ENCODE results near the gene PRKCE. TPM values are rescaled to one million over a fixed set of nuclear protein-coding genes. Genes with fewer than 3 reads are reported as not detected.

Gene PRKCE
- polyA plus RNA-seq, 2 donors: 2.6 to 2.9 TPM

DNA sequence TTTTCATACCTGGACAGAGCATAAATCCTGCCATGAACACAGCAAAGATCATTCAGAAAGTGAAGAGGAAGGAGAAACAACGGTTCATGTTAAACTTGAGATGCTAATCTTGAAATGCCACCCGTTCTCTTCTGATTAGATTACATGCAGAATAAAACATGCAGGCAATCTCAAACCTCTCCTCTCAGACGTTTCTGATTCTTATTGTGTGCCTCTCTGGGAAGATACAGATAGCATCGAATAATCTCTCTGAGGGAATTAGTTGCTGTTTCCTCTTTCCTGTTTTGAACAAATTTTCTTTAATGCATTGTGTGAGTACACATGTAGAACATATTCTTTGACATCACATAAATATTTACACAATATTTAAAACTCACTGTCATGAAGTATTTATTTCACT lies 313.4 kb downstream of the PRKCE start:
- no peaks in the 10 kb centered on the region for H3K27me3 ChIP-seq (ENCODE audit: control insufficient read depth in 1 of 2, insufficient read depth in 2 of 2, low read length in 2 of 2)
- no peak overlapping the region for H3K4me3 ChIP-seq (ENCODE audit: low read depth in 1 of 2, low read length in 2 of 2)
- H3K36me3 ChIP-seq (ENCODE audit: control insufficient read depth in 2 of 2, insufficient read depth in 2 of 2, low read length in 1 of 2): no peaks in the 10 kb centered on the region
- WGBS, 2 donors: 28 to 33% methylated on average over 4 of the region's 4 CpGs
- H3K9me3 ChIP-seq (ENCODE audit: control insufficient read depth in 2 of 2, insufficient read depth in 1 of 2, low read depth in 1 of 2, low read length in 1 of 2): no peaks in the 10 kb centered on the region
- H3K27ac ChIP-seq (ENCODE audit: low read depth in 2 of 2, low read length in 1 of 2): no peak overlapping the region
- peaks cover 0 to 10% of the 10 kb centered on the region in 2 donors for H3K4me1 ChIP-seq (ENCODE audit: control insufficient read depth in 2 of 2, insufficient read depth in 2 of 2, low read length in 1 of 2)

DNA sequence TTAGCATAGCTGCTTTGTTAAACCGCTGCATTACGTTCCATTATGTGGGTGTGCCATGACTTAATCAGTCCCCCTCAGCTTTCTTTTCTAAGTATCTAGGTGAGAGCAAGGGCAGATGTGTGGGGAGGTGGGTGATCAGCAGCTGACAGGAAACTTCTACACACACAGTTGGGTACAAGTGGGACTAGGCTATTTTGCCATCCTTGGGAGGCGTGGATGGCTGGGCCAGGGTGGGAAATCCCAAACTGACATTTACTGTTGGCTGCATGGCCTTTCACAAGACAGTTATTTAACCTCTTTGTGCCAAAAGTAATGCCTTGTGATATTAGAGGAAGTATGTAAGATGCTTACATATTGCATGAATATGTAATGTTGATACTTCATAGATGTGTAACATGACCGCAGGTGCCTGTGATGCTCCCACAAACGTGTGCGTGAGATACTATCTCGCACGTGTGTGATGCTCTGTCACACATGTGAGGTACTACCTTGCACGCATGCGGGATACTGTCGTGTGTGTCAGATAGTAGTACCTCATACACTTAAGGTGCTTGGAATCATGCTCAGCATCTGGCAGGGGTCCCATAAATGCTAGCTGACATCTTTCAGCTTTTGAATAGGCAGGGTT lies 314.5 kb downstream of the PRKCE start:
- peaks cover 0 to 10% of the 10 kb centered on the region in 2 donors for H3K4me1 ChIP-seq (ENCODE audit: control insufficient read depth in 2 of 2, insufficient read depth in 2 of 2, low read length in 1 of 2)

DNA sequence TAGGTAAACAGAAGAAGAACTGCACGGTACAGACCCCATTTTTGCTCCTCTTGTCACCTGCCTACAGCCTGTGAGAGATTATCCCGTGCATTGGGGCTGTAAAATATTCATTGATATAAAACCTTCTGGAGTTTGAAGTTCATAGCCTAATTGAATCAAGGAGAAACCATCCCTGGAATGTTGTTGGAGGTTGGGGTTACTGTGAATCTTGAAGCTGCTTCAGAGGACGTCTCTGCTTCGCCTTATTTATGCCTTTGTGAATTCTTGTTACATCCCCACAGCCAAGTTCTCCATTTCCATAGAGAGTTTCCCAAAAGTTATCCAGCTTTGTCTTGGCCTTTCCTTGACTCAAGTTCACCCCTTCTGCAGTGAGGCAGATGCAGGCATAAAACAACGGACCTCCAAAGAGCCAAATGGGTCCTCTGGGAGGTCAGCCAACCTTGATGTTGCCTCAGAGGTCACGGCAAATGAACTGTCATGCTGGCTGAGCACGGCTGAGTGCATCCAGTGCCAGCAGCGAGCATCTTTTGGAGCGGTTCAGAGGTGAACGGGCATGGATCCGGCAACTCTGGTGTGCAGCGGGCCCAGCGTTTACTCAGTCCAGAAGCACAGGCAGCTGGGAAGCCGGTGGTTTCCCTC lies 317.6 kb downstream of the PRKCE start:
- Histone ChIP-seq H3K36me3 (ENCODE audit: control insufficient read depth in 2 of 2, insufficient read depth in 2 of 2, low read length in 1 of 2) (no peaks in the 10 kb centered on the region), H3K4me3 (ENCODE audit: low read depth in 1 of 2, low read length in 2 of 2) (no peak overlapping the region), H3K27me3 (ENCODE audit: control insufficient read depth in 1 of 2, insufficient read depth in 2 of 2, low read length in 2 of 2) (no peaks in the 10 kb centered on the region), H3K9me3 (ENCODE audit: control insufficient read depth in 2 of 2, insufficient read depth in 1 of 2, low read depth in 1 of 2, low read length in 1 of 2) (no peaks in the 10 kb centered on the region), H3K27ac (ENCODE audit: low read depth in 2 of 2, low read length in 1 of 2) (no peak overlapping the region), H3K4me1 (ENCODE audit: control insufficient read depth in 2 of 2, insufficient read depth in 2 of 2, low read length in 1 of 2) (peaks cover 0 to 4% of the 10 kb centered on the region in 2 donors)
- WGBS, 2 donors: 79 to 82% methylated on average over 14 of the region's 14 CpGs

More for the DNA sequence above, 314.5 kb downstream of the PRKCE start:
- Histone ChIP-seq H3K4me3 (ENCODE audit: low read depth in 1 of 2, low read length in 2 of 2) (no peak overlapping the region), H3K27ac (ENCODE audit: low read depth in 2 of 2, low read length in 1 of 2) (no peak overlapping the region), H3K36me3 (ENCODE audit: control insufficient read depth in 2 of 2, insufficient read depth in 2 of 2, low read length in 1 of 2) (no peaks in the 10 kb centered on the region), H3K27me3 (ENCODE audit: control insufficient read depth in 1 of 2, insufficient read depth in 2 of 2, low read length in 2 of 2) (no peaks in the 10 kb centered on the region), H3K9me3 (ENCODE audit: control insufficient read depth in 2 of 2, insufficient read depth in 1 of 2, low read depth in 1 of 2, low read length in 1 of 2) (no peaks in the 10 kb centered on the region)
- WGBS, 2 donors: 94 to 95% methylated on average over 11 of the region's 11 CpGs

DNA sequence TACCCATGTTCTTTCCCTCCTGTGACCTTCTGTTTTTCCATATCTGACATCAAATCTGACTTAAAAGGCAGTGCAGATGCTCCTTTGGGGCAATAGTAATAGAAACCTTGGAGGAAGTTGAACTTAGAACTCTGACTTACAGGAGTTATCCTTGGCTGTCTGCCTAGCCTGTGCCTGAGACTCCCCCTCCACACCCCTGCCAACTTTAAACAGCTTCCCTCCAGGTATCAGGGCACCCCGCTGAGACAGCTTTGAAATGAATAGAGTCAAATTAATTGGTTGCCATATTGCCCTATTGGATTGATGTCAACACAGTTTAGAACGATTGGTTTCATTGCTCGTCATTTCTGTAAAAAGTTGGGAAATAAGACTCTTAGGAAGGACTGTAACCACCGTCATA lies 322.0 kb downstream of the PRKCE start:
- Histone ChIP-seq H3K36me3 (ENCODE audit: control insufficient read depth in 2 of 2, insufficient read depth in 2 of 2, low read length in 1 of 2) (no peaks in the 10 kb centered on the region), H3K4me1 (ENCODE audit: control insufficient read depth in 2 of 2, insufficient read depth in 2 of 2, low read length in 1 of 2) (no peaks in the 10 kb centered on the region), H3K9me3 (ENCODE audit: control insufficient read depth in 2 of 2, insufficient read depth in 1 of 2, low read depth in 1 of 2, low read length in 1 of 2) (no peaks in the 10 kb centered on the region), H3K27ac (ENCODE audit: low read depth in 2 of 2, low read length in 1 of 2) (no peak overlapping the region), H3K27me3 (ENCODE audit: control insufficient read depth in 1 of 2, insufficient read depth in 2 of 2, low read length in 2 of 2) (no peaks in the 10 kb centered on the region), H3K4me3 (ENCODE audit: low read depth in 1 of 2, low read length in 2 of 2) (no peak overlapping the region)
- WGBS, 2 donors: 85 to 90% methylated on average over 4 of the region's 4 CpGs

DNA sequence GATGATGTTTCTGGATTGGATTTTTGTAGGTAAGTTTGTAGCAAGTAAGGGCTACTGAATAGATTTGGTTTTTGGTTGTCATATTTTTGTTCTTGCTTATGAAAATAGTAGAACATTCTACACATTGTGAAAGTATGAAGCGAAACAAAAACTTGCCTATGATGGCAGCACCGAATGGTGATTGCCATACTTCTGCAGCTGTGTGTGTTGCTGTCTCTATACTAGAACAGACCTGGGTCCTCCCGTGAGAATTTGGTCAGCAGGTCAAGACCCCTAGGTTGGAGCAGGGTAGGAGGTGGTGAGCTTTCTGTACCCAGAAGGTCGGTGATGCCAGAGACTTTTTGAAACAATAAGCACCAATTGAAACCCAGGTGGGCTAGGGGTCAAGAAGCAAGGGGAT lies 322.6 kb downstream of the PRKCE start:
- Histone ChIP-seq H3K9me3 (ENCODE audit: control insufficient read depth in 2 of 2, insufficient read depth in 1 of 2, low read depth in 1 of 2, low read length in 1 of 2) (no peaks in the 10 kb centered on the region), H3K4me3 (ENCODE audit: low read depth in 1 of 2, low read length in 2 of 2) (no peak overlapping the region), H3K27me3 (ENCODE audit: control insufficient read depth in 1 of 2, insufficient read depth in 2 of 2, low read length in 2 of 2) (no peaks in the 10 kb centered on the region), H3K36me3 (ENCODE audit: control insufficient read depth in 2 of 2, insufficient read depth in 2 of 2, low read length in 1 of 2) (no peaks in the 10 kb centered on the region), H3K27ac (ENCODE audit: low read depth in 2 of 2, low read length in 1 of 2) (no peak overlapping the region), H3K4me1 (ENCODE audit: control insufficient read depth in 2 of 2, insufficient read depth in 2 of 2, low read length in 1 of 2) (no peaks in the 10 kb centered on the region)
- 90 to 94% methylated on average over 4 of the region's 4 CpGs for WGBS, 2 donors

DNA sequence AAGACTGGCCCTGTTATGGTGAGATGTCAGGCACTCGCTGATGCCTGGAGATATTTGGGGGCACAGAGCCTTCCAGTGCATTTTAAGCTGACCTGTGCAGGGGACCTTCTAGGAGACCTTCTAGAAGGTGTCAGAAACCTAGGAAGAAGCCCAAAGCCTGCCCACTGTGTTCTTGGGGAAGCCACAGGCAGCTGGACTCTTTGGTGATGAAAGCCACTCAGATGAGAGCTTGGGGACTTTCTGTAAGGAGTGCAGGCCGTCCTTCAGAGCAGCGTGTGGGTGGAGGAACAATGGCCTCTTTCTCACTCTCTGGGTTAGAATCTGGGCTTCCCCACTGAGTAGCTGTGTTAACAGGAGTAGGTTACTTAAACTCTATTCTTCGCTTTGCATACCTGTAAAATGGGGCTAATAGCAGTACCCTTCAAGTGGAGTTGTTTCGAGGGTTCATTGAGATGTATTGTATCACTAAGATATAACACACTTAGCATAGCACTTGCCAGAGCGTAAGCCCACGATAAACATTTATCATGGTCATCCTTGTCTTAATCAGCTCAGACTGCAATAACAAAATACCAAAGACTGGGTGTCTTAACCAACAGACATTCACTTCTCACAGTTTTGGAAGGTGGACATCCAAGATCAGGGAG lies 323.4 kb downstream of the PRKCE start:
- no peaks in the 10 kb centered on the region for H3K36me3 ChIP-seq (ENCODE audit: control insufficient read depth in 2 of 2, insufficient read depth in 2 of 2, low read length in 1 of 2)
- H3K27ac ChIP-seq (ENCODE audit: low read depth in 2 of 2, low read length in 1 of 2): no peak overlapping the region
- no peak overlapping the region for H3K4me3 ChIP-seq (ENCODE audit: low read depth in 1 of 2, low read length in 2 of 2)
- 85 to 91% methylated on average over 7 of the region's 7 CpGs for WGBS, 2 donors
- no peaks in the 10 kb centered on the region for H3K27me3 ChIP-seq (ENCODE audit: control insufficient read depth in 1 of 2, insufficient read depth in 2 of 2, low read length in 2 of 2)
- no peaks in the 10 kb centered on the region for H3K4me1 ChIP-seq (ENCODE audit: control insufficient read depth in 2 of 2, insufficient read depth in 2 of 2, low read length in 1 of 2)
- no peaks in the 10 kb centered on the region for H3K9me3 ChIP-seq (ENCODE audit: control insufficient read depth in 2 of 2, insufficient read depth in 1 of 2, low read depth in 1 of 2, low read length in 1 of 2)

DNA sequence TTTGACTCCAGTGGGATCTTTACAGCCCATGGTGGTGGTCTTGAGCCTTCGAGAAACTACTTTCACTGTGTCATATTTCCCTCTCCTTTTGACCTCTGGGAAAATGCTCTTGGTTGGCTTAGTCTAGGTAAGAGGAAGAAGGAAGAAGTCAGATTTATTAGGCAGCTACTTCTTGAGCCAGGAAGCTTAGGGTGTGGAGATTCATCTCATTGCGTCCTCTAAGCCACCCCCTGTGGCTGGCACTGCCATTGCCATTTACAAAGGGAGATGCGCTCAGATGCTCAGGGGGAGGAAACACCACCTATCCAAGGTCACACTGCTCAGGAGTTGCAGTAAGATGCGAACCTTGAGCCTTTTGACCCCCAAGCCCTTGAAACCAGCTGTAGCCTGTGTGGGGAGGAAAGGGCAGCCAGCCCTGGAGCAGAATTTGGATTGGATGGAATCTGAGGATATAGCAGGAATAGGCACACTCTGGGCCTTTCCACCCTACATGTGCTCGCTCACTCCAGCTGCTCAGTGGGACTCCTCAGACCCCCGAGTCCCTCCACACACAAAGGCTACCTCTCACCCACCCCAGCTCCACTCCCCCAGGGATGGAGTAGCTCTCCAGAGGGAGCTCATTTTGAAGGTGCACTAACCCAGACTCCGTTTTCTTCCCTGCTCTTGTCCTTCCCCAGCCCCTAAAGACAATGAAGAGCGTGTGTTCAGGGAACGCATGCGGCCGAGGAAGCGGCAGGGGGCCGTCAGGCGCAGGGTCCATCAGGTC lies 324.5 kb downstream of the PRKCE start:
- no peaks in the 10 kb centered on the region for H3K36me3 ChIP-seq (ENCODE audit: control insufficient read depth in 2 of 2, insufficient read depth in 2 of 2, low read length in 1 of 2)
- no peaks in the 10 kb centered on the region for H3K27me3 ChIP-seq (ENCODE audit: control insufficient read depth in 1 of 2, insufficient read depth in 2 of 2, low read length in 2 of 2)
- 92 to 94% methylated on average over 14 of the region's 14 CpGs for WGBS, 2 donors
- no peaks in the 10 kb centered on the region for H3K4me1 ChIP-seq (ENCODE audit: control insufficient read depth in 2 of 2, insufficient read depth in 2 of 2, low read length in 1 of 2)
- H3K27ac ChIP-seq (ENCODE audit: low read depth in 2 of 2, low read length in 1 of 2): no peak overlapping the region
- no peak overlapping the region for H3K4me3 ChIP-seq (ENCODE audit: low read depth in 1 of 2, low read length in 2 of 2)
- H3K9me3 ChIP-seq (ENCODE audit: control insufficient read depth in 2 of 2, insufficient read depth in 1 of 2, low read depth in 1 of 2, low read length in 1 of 2): no peaks in the 10 kb centered on the region

DNA sequence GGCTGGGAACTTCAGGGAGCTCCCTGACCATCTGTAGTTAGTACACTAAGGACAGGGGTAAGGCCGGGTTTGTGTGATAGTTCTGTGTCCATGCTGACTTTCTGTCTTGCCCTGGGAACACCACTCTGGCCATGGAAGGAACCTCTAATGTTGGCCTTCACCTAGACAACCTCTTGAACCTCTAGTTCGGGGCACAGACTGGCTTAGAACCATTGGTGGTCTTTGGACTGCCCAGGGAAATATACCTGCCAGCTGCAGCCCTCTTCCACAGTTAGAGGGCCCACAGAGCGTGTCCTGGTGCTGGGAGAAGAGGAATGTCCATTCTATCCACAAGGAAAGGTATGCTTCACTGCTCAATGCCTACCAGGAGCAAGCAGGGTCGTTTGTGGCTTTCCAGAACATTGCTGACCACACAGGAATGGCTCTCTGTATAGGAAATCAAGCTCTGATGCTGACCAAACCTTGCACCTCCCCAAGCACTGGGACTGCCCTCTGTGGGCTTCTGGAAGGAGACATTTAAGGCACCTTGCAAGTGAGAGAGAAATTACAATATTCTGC lies 326.9 kb downstream of the PRKCE start:
- no peak overlapping the region for H3K4me3 ChIP-seq (ENCODE audit: low read depth in 1 of 2, low read length in 2 of 2)
- no peaks in the 10 kb centered on the region for H3K4me1 ChIP-seq (ENCODE audit: control insufficient read depth in 2 of 2, insufficient read depth in 2 of 2, low read length in 1 of 2)
- H3K9me3 ChIP-seq (ENCODE audit: control insufficient read depth in 2 of 2, insufficient read depth in 1 of 2, low read depth in 1 of 2, low read length in 1 of 2): no peaks in the 10 kb centered on the region
- whole genome bisulfite sequencing, 2 donors: 85 to 87% methylated on average over 4 of the region's 4 CpGs
- H3K27ac ChIP-seq (ENCODE audit: low read depth in 2 of 2, low read length in 1 of 2): no peak overlapping the region
- H3K36me3 ChIP-seq (ENCODE audit: control insufficient read depth in 2 of 2, insufficient read depth in 2 of 2, low read length in 1 of 2): peaks cover 0 to 9% of the 10 kb centered on the region in 2 donors
- H3K27me3 ChIP-seq (ENCODE audit: control insufficient read depth in 1 of 2, insufficient read depth in 2 of 2, low read length in 2 of 2): no peaks in the 10 kb centered on the region

DNA sequence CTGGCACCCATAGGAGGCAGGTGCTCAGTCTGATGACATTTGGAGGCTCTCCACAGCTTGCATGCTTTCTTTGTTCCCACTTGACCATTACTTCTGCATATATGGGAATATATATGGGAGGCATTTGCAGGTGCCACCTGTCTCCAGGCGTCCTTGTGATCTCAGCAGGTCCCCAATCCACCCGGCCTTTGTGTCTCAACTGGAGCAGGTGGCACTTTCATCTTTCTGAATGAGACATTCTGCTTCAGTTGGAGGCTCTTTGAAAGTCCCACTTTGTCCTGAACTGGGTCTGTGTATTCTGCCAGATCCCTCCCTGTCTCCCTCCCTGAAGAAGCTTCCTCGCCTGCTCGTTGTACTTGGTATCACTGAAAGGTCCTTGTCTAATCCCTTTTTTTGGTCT lies 327.6 kb downstream of the PRKCE start:
- Histone ChIP-seq H3K36me3 (ENCODE audit: control insufficient read depth in 2 of 2, insufficient read depth in 2 of 2, low read length in 1 of 2) (peaks cover 0 to 11% of the 10 kb centered on the region in 2 donors), H3K27ac (ENCODE audit: low read depth in 2 of 2, low read length in 1 of 2) (no peak overlapping the region), H3K27me3 (ENCODE audit: control insufficient read depth in 1 of 2, insufficient read depth in 2 of 2, low read length in 2 of 2) (no peaks in the 10 kb centered on the region), H3K4me3 (ENCODE audit: low read depth in 1 of 2, low read length in 2 of 2) (no peak overlapping the region), H3K4me1 (ENCODE audit: control insufficient read depth in 2 of 2, insufficient read depth in 2 of 2, low read length in 1 of 2) (no peaks in the 10 kb centered on the region), H3K9me3 (ENCODE audit: control insufficient read depth in 2 of 2, insufficient read depth in 1 of 2, low read depth in 1 of 2, low read length in 1 of 2) (no peaks in the 10 kb centered on the region)
- 82 to 89% methylated on average over 4 of the region's 4 CpGs for WGBS, 2 donors

Measured in esophagus (tissue), 2 donors.